NCI-H510A (cell line): ENCODE data around the gene ODAD4.
"Not testable (repeated sequence)": the region's sequence is repeated elsewhere in the genome, so short reads cannot be mapped to it uniquely, and the experiment has no call there.

Experiments used
- DNase-seq: peaks from one replicate; lab custom pipeline; 2025; lab: John Stamatoyannopoulos, UW

Gene ODAD4

GRCh38 chr17:42001729-42002128 is 71.3 kb downstream of the ODAD4 start:
- DNase-seq = no peak

GRCh38 chr17:42002175-42002791 is 71.9 kb downstream of the ODAD4 start:
- no peak for DNase-seq

GRCh38 chr17:42002792-42003301 is 72.4 kb downstream of the ODAD4 start:
- no peak for DNase-seq

- DNase-seq = no peak
Observed at GRCh38 chr17:42005166-42005565, 74.7 kb downstream of the ODAD4 start.

- DNase-seq = no peak
Observed at GRCh38 chr17:42009170-42009569, 78.8 kb downstream of the ODAD4 start.

GRCh38 chr17:42010266-42010680 is 79.9 kb downstream of the ODAD4 start:
- not testable (repeated sequence) for DNase-seq

GRCh38 chr17:42010898-42011516 is 80.6 kb downstream of the ODAD4 start:
- no peak for DNase-seq

GRCh38 chr17:42012363-42012762 is 81.9 kb downstream of the ODAD4 start:
- not testable (repeated sequence) for DNase-seq

- DNase-seq = not testable (repeated sequence)
Observed at GRCh38 chr17:42013740-42014139, 83.3 kb downstream of the ODAD4 start.
